GM12864 (cell line): Measurements from ENCODE around the gene CERS6.

ENCODE experiments used
- DNase-seq: peaks from one replicate; pipeline ENCODE4 v3.0.0-alpha.2; 2011; ENCODE audit warnings: low read depth
- H3K4me3 ChIP-seq: 2 replicates; pipeline ENCODE4 v1.5.1; 2011; ENCODE audit warnings: mild to moderate bottlenecking, low read depth, low read length, control low read depth
- CTCF ChIP-seq: IDR thresholded peaks from 2 replicates; pipeline ENCODE4 v1.5.1; 2011; ENCODE audit warnings: low read depth, mild to moderate bottlenecking, moderate library complexity, low read length, control low read depth, inconsistent platforms; ENCODE audit errors: missing control alignments

Gene CERS6

GRCh38 chr2:168722592-168722991 is 266.5 kb downstream of the CERS6 start:
- no peak overlapping the region for H3K4me3 ChIP-seq
- TF ChIP-seq CTCF: no peak
- DNase-seq: no peak

GRCh38 chr2:168723275-168723899 is 267.3 kb downstream of the CERS6 start:
- no peak for TF ChIP-seq CTCF
- DNase-seq: no peak
- no peak overlapping the region for H3K4me3 ChIP-seq

DNA sequence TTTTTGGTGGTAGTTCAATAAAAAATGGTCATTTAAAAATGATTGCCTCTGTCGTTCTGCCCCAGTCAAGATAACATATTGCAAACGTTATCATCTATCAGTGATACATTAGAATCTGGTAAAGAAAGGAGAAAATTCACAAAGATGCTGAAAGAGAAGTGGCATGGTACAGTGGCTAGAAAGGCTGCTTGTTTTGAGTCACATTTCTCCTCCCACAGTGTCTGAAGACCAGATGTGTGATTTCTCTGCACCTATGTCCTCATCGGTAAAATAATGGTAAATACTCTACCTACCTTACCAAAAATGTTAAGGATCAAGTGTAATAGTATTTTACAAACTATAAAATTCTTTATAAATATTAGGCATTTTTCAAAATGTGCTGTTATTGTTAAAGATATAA is 270.3 kb downstream of the CERS6 start:
- TF ChIP-seq CTCF: no peak
- no peak overlapping the region for H3K4me3 ChIP-seq
- no peak for DNase-seq

GRCh38 chr2:168727904-168728470 is 271.9 kb downstream of the CERS6 start:
- no peak for TF ChIP-seq CTCF
- no peak overlapping the region for H3K4me3 ChIP-seq

DNA sequence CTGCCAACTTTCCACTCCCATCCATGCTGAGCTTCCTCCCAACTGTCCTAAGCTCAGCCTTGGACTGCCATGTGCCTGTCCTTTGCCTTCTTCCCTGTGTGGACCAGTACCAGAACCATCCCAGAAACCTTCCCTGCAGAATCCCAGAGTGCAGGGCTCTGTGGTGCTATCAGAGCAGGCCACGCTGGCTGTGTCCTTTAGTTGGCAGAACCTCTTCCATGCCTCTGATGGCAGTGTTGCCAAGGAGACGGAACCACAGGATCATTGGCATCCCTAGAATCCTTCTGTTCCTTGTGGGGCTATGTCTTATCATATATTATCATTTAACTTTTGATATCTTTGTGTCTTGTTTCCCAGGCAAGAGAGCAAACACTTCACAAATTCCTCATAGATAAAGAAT is 273.4 kb downstream of the CERS6 start:
- no peak for TF ChIP-seq CTCF
- no peak overlapping the region for H3K4me3 ChIP-seq
- DNase-seq: no peak

More at GRCh38 chr2:168727904-168728470, 271.9 kb downstream of the CERS6 start:
- no peak for DNase-seq

DNA sequence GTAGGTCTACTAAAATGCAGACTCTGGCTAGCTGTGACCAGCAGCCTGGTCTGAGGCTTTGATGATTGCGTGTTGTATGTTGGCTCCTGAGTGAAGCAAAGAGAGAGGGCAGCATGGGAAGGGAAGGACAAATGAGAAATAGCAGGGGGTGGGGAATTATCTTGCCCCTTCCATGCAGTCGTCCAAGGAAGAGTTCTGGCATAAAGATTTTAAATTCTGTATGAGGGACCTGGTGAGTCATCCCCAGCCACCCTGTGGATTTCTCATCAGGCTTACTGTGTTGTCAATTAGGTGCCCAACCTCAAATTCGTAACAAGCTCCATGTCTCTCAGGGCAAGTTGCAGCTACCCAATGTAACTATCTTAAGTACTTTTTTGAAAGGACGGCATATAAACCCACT is 274.3 kb downstream of the CERS6 start:
- DNase-seq: no peak
- TF ChIP-seq CTCF: no peak

DNA sequence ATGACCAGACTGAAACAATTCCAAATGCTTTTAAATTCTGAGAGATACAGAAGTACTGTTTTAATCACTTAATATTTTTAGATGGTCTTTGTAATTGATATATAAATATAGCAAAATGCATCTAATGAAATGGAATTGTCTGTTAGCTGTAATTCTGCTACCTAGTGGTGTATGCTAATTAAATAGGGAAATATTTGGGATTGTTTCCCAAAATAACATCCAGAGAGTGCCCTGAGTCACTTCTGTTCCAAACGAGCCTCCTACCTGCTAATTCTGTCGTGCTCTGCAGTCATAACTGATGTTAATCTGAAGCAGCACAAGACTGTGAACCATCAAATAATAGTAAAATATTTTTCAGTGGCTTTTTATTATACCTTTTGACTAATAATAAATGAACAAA is 274.9 kb downstream of the CERS6 start:
- DNase-seq: no peak
- H3K4me3 ChIP-seq: no peak overlapping the region
- TF ChIP-seq CTCF: no peak

More for the DNA sequence above, 274.3 kb downstream of the CERS6 start:
- no peak overlapping the region for H3K4me3 ChIP-seq
